Left cardiac atrium (tissue), 4 donors: ENCODE results near the gene ANKRD65. TPM values are rescaled to one million over a fixed set of nuclear protein-coding genes. Genes with fewer than 3 reads are reported as not detected.
"Not testable (repeated sequence)": the region's sequence is repeated elsewhere in the genome, so short reads cannot be mapped to it uniquely, and the experiment has no call there.

Experiments used
- ATAC-seq, 2 donors: fragments of 200-7000 bp; cut with Tn5 transposase; one replicate each; pipeline ENCODE4 v1.9.1; 2020; ENCODE audit warnings: mild to moderate bottlenecking in 2 of 2, moderate library complexity in 2 of 2
- DNase-seq: peaks from one replicate; pipeline ENCODE4 v3.0.0-alpha.2; 2020
- intact Hi-C, 2 donors: fragments of 100-400 bp; cut with DNase I; formaldehyde crosslinking; loops; one replicate each; pipeline versions ENCODE4 v1.14.1 to v1.15.1; 2022 to 2023
- total RNA-seq, 2 donors: library from RNA; stranded (reverse); fragmentation: NEBNext Ultra II Directional; extraction: Animal tissue kit (Norgen Biotek cat#: 25700); gene quantifications; one replicate each; pipeline ENCODE4 v1.2.1, GENCODE V29; 2021
- donor health status: DM: no; HTN: yes; CAD: no.
- donor health status: DM: no; HTN: yes; CAD: no; lungs with severe emphysema.
- donor health status: DM: yes; HTN: yes; CAD: no.
- donor health status: Dilated cardiomyopathy.

Gene ANKRD65
- total RNA-seq, 2 donors from 2014 or later: 2.2 to 3.0 TPM

DNA sequence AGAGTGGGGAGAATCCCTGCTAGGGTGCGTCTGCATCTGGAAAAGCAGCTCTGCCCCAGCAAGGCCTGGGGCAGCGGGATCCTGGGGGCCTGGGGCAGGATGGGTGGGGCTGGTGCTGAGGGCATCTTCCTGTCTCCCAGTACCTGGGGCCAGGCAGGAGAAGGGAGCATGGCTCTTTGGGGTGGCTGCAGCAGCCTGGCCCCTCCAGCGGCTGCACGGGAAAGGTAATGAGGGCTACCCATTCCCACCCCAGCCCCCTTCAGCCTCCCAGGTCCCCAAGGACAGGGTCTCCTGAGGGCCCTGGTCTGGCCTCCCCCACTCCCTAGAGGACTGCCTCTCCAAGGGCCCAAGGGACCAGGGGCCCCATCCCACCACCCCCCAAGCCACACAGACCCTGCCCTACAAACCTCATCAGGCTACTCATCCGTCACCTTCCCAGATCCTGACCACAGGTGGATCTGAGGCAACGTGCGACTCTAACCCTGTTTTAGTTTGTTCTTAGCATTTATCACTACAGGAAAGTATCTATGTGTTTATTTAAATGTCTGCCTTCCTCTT is 910 bp upstream of the ANKRD65 start:
- intact Hi-C loops: no loop called here
- no peak for ATAC-seq
- peak; percentile 10 for DNase-seq

DNA sequence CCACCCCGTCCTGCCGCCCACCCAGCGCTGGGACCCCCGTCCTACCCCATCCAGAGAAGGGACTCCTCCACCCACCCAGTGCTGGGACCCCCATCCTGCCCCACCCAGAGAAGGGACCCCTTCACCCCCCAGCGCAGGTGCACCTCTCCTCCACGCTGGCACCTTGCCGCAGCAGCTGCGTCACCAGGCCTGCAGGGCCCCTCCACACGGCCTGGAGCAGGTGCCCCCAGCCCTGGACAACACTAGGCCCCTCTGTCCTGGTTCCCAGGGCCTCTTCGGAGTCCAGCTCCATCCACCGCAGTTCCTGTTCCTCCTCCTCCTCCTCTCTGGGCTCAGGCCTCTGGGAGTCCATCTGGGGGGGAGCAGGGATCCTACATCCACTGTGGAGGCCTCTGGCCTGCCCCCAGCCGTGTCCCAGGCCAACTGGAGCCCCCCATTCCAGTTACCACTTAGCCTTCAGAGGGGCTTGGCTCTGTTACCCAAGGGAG is 378 bp downstream of the ANKRD65 start:
- intact Hi-C loops: no loop called here
- DNase-seq: no peak
- ATAC-seq: no peak

DNA sequence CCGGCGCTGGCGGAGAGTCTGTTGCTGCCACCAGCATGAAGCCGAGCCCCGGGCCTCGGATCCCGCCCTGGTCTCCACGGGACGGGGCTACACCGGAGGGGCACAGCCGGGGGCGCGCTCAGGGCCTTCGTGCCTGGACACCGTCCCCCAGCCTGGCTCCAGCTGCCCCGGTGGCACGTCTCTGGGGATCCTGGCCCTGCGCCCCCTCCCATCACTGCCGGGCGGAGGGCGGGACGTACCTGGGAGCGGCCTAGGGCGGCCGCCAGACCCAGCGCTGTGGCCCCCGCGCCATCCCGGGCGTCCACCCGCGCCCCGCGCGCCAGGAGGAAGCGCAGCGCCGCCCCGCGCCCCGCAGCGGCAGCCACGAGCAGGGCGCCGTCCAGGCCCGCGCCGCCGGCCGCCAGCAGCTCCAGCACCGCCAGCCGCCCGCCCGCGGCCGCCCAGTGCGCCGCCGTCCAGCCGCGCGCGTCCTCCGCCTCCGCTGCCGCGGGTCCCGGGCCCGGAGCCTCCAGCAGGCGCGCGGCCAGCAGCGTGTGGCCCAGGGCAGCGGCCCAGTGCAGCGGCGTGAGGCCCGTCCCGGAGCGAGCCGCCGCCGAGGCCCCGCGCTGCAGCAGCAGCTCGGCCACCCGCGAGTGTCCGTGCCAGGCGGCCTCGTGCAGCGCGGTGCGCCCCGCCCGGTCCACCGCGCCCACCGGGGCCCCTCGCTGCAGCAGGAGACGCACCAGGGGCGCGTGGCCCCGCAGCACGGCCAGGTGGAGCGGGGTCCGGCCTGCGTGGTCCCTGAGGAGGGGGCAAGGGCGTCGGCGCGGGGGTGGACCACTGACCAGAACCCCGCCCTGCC is 1.0 kb downstream of the ANKRD65 start:
- no peak for DNase-seq
- ATAC-seq: peak; percentile 70 to 80
- intact Hi-C loops: no loop called here

DNA sequence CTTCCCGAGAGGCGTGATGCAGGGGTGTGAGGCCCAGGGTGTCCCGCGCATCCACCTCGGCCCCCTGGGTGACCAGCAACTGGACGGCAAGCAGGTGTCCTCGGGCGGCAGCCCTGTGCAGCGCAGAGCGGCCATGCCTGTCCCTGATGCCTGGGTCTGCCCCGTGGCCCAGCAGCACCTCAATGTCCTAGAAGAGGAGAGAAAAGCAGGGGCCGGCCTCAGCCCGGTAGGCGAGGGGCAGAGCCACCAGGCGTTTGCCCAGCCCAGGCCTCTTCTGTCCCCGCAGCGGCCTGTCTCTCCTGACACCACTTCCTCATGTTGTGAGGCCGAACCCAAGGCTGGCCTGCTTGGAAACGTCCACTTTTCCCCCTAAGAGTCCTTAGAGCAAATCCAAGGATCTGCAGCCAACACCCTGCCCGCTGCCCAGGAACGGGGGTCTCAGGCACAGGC is 1.7 kb downstream of the ANKRD65 start:
- ATAC-seq: peak in 1 of 2 donors; percentile 7

DNA sequence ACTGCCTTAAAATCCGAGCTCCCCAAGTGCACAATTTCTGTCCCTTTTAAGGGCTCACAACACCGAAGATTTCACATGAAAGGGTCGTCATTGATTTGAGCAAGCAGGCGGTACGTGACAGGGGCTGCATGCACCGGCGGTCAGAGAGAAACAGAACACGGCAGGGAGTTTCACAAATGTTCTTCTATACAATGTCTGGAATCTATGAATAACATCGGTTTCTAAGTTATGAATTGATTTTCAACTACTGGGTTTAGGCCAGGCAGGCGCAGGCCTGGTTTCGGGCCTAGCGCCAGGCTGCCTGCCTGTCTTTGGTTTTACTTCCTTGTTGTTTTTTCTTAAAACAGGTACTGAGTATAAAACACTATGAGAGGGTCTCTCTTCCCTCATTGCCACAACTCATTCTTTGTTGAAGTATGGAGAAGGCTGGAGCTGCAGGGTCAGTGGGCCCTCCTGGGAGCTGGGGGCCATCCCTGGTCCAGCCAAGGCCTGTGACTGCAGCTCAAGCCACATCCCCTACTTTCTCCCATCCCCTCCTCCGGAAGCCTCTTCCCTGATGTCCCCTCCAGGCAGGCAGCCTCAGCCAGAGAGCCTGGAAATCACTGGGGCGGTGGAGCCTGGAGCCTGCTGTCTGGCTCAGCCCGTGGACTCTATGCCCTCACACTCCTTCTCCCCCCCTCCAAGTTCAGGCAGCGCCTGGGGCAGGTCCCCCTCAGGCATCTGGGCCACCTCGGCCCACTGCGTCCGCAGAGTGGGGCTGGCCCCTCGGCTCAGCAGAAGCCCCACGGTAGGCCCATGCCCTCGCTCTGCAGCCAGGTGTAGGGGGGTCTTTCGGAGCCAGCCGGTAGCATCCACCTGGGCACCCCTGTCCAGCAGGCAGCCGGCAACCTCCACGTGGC is 2.4 kb downstream of the ANKRD65 start:
- no peak for ATAC-seq
- intact Hi-C loops: no loop called here
- DNase-seq: no peak

More for the DNA sequence above, 1.7 kb downstream of the ANKRD65 start:
- no peak for DNase-seq
- intact Hi-C loops: no loop called here

DNA sequence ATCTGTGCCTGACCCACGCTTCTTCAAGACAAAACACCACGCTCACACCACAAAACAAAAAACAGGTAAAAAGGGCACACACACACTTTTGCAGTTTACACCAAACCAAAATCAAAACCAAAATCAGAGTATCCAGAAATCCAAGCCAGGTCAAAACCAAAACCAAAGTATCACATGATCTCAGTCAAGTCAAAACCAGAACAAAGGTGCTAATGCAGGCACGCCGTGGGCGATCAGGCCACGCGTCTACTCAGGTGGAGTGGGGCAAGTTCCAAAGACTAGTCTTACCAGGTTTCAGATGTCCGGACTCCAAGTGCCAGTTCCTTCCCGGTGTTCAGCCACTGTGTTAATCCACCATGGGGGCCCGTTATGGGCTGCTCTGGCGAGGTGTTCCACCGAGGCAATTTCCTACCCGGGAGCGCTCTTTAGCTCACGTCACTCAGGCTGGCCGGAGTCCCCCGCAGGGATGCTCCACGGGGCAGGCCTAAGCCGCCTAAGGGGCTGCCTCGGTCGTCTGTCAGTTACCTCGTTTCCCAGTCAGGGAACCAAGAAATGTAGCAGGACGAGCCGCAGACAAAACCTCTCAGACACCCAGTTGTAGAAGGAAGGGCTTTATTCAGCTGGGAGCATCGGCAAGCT is 3.1 kb downstream of the ANKRD65 start:
- ATAC-seq, intact Hi-C loops, DNase-seq: not testable (repeated sequence)

DNA sequence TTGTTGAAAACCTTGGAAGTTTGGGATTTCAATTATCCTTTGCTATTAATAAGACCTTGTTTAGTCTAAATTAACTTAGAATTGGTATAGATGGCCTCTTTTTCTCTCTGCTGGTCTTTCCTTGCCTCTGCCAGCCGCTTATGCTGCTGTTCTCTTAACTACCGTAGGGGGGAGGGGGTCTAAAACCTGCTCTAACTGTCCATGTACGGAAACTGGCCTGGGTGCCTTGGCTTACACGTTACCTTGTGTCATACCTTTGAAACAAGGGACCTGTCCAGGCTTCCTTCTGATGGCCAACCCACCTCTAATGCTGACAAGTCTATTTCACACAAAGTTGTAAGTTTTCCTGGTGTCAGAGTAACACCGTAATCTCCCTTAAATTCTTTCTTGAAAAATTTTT is 3.7 kb downstream of the ANKRD65 start:
- ATAC-seq, intact Hi-C loops, DNase-seq: not testable (repeated sequence)

DNA sequence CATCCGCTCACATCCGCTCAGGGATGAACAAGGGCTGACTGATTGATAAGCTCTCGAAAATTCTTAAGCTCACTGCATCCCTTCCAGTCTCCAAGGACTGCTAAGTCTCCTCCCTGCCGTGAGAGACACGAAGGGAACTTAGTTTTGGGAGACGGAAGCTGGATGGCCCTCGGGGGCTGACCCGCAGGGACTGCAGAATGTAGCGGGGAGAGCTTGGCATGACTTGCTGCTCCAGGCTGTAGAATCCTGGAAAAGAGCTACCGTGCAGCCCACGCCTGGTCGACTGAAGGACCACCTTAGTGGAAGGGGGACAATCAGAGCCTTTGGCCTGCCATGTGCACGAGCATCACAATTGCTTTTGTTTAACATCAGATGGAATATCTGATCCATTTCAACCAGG is 5.3 kb downstream of the ANKRD65 start:
- ATAC-seq (no peak), DNase-seq (peak; percentile 9)
- intact Hi-C loops: no loop called here

DNA sequence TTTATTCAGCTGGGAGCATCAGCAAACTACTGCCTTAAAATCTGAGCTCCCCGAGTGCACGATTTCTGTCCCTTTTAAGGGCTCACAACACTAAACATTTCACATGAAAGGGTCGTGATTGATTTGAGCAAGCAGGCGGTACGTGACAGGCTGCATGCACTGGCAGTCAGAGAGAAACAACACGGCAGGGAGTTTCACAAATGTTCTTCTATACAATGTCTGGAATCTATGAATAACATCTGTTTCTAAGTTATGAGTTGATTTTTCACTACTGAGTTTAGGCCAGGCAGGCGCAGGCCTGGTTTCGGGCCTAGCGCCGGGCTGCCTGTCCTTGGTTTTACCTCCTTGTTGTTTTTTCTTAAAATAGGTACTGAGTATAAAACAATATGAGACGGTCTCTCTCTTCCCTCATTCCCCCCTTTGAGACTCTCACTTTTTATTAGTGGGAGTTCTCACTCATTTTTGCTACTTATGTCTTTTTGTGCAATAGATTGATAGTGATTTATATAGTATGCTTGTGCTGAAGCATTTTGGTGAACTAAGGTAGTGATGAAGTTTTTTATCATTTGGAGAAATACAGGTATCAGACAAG is 8.7 kb downstream of the ANKRD65 start:
- ATAC-seq, intact Hi-C loops, DNase-seq: not testable (repeated sequence)

DNA sequence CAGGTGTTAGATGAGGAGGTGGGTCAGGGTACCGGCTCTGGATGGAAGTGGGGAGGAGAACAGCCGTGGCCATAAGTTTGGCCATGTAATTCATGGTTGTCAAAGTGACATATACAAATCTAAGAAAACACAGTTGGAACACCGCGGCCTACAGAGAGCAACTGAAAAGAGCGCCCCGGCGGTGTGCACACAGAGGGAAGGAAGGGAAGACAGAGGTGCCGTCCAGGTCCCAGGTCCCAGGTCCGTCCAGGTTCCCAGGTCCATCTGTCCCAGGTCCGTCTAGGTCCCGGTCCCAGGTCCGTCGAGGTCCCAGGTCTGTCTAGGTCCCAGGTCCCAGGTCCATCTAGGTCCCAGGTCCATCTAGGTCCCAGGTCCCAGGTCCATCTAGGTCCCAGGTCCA is 9.4 kb downstream of the ANKRD65 start:
- DNase-seq (peak; percentile 13), ATAC-seq (no peak)
- intact Hi-C loops: no loop called here

DNA sequence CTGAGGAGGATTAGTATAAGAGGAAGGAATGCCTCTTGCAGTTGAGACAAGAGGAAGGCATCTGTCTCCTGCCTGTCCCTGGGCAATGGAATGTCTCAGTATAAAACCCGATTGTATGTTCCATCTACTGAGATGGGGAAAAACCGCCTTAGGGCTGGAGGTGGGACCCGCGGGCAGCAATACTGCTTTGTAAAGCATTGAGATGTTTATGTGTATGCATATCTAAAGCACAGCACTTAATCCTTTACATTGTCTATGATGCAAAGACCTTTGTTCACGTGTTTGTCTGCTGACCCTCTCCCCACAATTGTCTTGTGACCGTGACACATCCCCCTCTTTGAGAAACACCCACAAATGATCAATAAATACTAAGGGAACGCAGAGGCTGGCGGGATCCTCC is 10.8 kb downstream of the ANKRD65 start:
- intact Hi-C loops, DNase-seq, ATAC-seq: not testable (repeated sequence)

DNA sequence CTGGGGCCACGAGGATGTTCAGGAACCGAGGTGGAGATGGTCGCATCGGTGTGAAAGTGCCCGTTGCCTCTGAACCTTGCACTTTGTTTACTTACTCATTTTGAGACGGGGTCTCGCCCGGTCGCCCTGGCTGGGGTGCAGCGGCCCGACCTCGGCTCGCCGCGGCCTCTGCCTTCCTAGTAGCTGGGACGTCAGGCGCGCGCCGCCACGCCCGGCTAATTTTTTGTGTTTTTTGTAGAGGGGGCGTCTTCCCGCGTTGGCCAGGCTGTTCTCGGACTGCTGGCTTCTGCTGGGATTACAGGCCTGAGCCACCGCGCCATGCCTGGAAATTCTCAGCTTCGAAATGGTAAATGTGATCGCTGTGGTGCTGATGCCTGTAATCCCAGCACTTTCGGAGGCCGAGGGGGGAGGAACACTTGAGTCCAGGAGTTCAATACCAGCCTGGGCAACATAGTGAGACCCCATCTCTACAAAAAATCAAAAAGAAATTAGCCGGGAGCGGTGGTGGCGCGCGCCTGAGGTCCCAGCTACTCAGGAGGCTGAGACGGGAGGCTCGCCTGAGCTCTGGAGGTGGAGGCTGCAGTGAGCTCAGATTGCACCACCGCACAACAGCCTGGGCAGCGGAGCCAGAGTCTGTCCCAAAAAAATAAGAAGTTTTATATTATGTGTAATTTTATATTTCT is 13.3 kb downstream of the ANKRD65 start:
- DNase-seq (no peak), ATAC-seq (peak in 1 of 2 donors; percentile 31)
- intact Hi-C loops: loop anchor here in 1 of 2 donors (5.0 kb wide), 1 partner anchor 35 kb away; no protein-coding TSS in a partner anchor

DNA sequence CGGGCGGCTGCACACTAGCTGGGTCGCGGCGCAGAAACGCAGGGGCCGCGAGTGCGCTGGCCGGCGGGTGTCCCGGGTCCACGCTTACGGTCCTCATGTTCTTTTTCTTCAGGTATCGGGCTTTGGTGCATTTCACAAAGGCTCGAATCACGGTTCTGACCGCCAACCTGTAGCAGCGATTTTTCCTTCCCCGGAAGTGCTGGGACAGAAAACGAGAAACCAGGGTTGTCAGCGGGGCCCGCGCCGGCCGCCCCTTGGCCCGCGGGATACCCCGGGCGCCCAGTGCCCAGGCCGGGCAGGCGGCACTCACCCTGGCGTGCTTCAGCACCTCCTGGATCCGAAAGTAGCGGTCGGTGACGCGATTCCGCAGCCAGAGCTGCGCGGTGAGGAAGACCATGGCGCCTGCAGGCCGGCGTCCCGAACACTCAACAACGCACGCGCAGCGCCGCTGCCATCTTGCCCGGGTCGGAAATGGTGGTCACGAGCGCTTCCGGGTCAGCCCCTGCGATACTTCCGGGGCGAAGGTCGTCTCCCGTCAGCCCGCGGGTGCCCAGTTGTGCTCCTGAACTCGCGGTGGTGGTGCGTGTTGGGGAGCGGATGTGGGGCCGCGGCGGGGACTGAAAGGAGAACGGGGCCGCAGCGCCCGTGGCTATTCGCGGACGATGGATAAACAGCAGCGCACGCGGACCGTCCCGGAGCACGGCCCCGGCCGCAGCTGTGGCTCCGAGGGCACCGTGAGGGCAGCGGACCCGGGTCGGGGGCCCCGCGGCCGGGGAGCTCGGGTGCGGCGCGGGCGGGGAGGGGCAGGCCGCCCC is 14.0 kb downstream of the ANKRD65 start, which contains the start of gene MRPL20:
MRPL20 (minus strand) TSS at position 473 of the 815 bp plus-strand sequence; CDS start at position 397, 76 bp downstream.
- intact Hi-C loops: loop anchor here in 1 of 2 donors (5.0 kb wide), 1 partner anchor 35 kb away; no protein-coding TSS in a partner anchor

DNA sequence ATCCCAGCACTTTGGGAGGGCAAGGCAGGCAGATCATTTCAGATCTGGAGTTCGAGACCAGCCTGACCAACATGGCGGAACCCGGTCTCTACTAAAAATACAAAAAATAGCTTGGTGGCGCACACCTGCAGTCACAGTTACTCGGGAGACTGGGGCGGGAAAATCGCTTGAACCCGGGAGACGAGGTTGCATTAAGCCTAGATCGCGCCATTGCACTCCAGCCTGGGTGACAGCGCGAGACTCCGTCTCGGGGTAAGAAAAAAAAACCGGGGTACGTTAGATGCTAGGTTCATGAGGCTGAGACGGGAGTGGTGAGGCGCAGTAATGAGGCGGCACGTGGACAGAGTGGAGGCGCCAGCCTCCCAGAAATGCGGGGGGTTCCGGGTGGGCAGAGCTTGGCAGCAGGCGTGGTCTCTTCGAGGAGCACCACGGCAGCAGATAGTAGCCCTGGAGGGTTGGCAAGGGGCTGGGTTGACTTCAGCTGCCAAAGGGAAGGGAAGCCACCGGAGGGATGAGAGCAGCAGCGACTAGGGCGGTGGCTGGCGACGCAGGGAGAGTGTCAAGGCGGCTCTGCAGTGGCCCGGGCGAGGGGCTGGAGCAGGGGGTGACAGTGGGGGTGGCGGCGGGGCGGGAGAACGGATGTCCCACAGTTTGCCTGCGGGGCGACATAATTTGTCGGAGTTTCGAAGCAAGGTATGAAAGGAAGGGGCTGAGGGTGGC is 14.8 kb downstream of the ANKRD65 start:
- ATAC-seq (peak in 1 of 2 donors; percentile 6), DNase-seq (no peak)
- intact Hi-C loops: loop anchor here in 1 of 2 donors (5.0 kb wide), 1 partner anchor 36 kb away; no protein-coding TSS in a partner anchor

More for the DNA sequence above, 14.0 kb downstream of the ANKRD65 start, which contains the start of gene MRPL20:
- ATAC-seq (peak; percentile 98), DNase-seq (peak; percentile 96)

DNA sequence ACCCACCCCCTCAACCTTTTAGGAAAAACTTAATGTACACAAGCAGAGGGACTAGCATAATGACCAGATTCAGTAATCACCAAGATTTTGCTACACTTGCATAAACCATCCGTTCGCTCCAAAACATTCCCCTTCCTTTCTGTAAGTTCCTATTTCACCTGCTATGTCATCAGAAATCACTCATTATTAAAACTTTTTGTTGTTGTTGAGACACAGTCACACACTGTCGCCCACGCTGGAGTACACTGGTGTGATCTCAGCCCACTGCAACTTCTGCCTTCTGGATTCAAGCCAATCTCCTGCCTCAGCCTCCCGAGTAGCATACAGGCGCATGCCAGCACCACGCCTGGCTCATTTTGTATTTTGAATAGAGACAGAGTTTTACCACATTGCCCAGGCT is 17.4 kb downstream of the ANKRD65 start:
- intact Hi-C loops: no loop called here
- no peak for ATAC-seq
- no peak for DNase-seq

DNA sequence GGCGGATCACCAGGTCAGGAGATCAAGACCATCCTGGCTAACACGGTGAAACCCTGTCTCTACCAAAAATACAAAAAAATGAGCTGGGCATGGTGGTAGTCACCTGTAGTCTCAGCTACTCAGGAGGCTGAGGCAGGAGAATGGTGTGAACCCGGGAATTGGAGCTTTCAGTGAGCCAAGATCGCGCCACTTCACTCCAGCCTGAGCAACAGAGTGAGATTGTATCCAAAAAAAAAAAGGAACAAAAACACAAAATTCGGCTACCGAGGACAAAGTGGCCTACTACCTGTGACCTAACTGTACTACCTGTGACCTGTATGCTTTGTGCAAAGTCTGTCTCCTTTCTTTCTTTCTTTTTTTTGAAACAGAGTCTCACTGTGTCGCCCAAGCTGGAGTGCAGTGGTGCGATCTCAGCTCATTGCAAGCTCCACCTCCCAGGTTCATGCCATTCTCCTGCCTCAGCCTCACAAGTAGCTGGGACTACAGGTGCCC is 18.1 kb downstream of the ANKRD65 start:
- ATAC-seq, intact Hi-C loops: not testable (repeated sequence)

More for the DNA sequence above, 18.1 kb downstream of the ANKRD65 start:
- DNase-seq: not testable (repeated sequence)
